ENCODE data around the gene GPR55. TPM values are rescaled to one million over a fixed set of nuclear protein-coding genes. Genes with fewer than 3 reads are reported as not detected.
A peak's percentile ranks its signal among the peaks of the same experiment; 100 is the strongest.

The GPR55 gene
- polyA plus RNA-seq, 1 donor from 2014 or later, result not detected

DNA sequence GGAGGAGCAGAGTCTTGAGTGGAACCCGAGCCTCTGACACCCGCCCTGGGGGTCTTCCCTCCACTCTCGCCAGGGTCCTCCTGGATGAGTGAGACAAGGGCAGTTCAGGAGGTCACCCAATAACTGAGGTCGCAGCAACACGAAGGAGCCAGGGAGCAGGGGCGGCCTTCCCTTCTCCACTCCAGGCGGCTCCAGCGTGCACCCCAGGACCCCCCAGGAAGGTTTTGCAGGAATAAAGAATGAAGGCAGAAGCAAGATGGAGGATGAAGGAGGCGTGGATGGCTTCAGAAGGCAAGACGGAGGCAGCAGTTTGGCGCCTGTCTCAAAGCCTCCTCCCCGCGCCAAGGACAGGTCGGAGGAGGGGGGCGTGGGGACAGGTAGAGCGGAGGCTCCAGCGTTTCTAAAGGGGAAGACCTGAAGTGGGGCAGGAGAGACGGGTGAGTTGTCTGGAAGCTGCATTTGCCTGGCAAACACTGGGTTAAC is 60.9 kb downstream of the GPR55 start:
- no peaks in the 10 kb centered on the region for H4K20me1 ChIP-seq (ENCODE audit: insufficient read depth)
- no peaks in the 10 kb centered on the region for H3K27me3 ChIP-seq (ENCODE audit: insufficient read depth, low read depth, low read length)
- no peaks in the 10 kb centered on the region for H3K9me2 ChIP-seq (ENCODE audit: insufficient read depth, low read length)
- peak overlapping the region; percentile 98 for H3K4me3 ChIP-seq (ENCODE audit: low read length)
- peak overlapping the region; percentile 94 for H3K9ac ChIP-seq (ENCODE audit: low read length)
- H3F3A ChIP-seq (ENCODE audit: insufficient read depth, low read length, poor library complexity, severe bottlenecking), result no peaks in the 10 kb centered on the region
- no peaks in the 10 kb centered on the region for H3K36me3 ChIP-seq (ENCODE audit: insufficient read depth, low read length)
- H2AFZ ChIP-seq (ENCODE audit: low read depth, low read length), result peak overlapping the region; percentile 40
- H3K79me2 ChIP-seq (replicated peaks; ENCODE audit: insufficient read depth, low read length), result peaks cover 36% of the 10 kb centered on the region
- peak overlapping the region; percentile 73 for H3K27ac ChIP-seq (ENCODE audit: low read length)
- H3K4me2 ChIP-seq (ENCODE audit: low read length), result peak overlapping the region; percentile 4
- TF ChIP-seq SMC3 (conservative IDR thresholded peaks at IDR 0.05; ENCODE audit: poor library complexity), result no peak
- no peak for TF ChIP-seq TAF1 (IDR thresholded peaks at IDR 0.05; ENCODE audit: low read depth)
- no peak for TF ChIP-seq EZH2 (IDR thresholded peaks at IDR 0.05; ENCODE audit: borderline replicate concordance, insufficient read depth, low read length, poor library complexity, severe bottlenecking)
- TF ChIP-seq CTCF (IDR thresholded peaks at IDR 0.05; ENCODE audit: poor library complexity, severe bottlenecking), result no peak
- H3K9me3 ChIP-seq (ENCODE audit: low read length), result no peaks in the 10 kb centered on the region

DNA sequence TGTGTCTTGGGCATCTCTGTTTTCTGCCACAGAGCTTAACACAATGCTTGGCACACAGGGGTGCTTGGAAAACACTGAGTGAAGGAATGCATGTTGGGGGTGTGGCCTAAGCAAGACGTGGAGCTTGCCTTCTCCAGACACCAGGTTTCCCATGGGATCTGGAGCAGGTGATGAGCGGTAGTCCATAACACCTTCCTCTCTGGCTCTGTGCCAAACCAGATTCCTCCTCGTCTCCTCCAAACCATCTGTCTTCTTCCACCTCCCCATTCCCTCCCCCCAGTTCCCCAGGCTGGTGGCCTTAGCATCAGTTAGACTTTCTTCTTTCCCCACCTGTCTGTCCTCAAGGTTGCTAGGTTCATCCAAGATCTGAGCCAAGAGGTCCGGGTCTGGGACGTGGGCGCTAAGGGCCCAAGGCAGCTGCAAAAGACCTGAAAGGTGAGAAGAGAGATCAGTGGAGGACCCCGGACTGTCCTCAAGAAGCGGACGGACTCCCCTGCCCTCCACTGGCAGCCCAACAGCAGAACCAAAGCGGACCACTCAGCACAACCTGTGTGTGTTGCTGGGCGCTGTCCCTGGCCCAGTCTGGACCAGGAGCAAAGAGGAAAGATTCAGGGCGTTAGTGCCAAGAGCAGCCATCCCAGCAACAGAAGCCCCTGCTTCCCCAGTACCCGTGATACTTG is 61.5 kb downstream of the GPR55 start:
- TF ChIP-seq RAD21 (conservative IDR thresholded peaks at IDR 0.05) (no peak), MXI1 (conservative IDR thresholded peaks at IDR 0.05; ENCODE audit: poor library complexity, severe bottlenecking) (no peak), POLR2AphosphoS5 (IDR thresholded peaks at IDR 0.05) (no peak), CTCF (IDR thresholded peaks at IDR 0.05; ENCODE audit: poor library complexity, severe bottlenecking) (no peak), TAF1 (IDR thresholded peaks at IDR 0.05; ENCODE audit: low read depth) (no peak), SMC3 (conservative IDR thresholded peaks at IDR 0.05; ENCODE audit: poor library complexity) (no peak), EZH2 (IDR thresholded peaks at IDR 0.05; ENCODE audit: borderline replicate concordance, insufficient read depth, low read length, poor library complexity, severe bottlenecking) (no peak), EP300 (conservative IDR thresholded peaks at IDR 0.05; ENCODE audit: poor library complexity, severe bottlenecking) (no peak)
- TF ChIP-seq, protein P1, sequence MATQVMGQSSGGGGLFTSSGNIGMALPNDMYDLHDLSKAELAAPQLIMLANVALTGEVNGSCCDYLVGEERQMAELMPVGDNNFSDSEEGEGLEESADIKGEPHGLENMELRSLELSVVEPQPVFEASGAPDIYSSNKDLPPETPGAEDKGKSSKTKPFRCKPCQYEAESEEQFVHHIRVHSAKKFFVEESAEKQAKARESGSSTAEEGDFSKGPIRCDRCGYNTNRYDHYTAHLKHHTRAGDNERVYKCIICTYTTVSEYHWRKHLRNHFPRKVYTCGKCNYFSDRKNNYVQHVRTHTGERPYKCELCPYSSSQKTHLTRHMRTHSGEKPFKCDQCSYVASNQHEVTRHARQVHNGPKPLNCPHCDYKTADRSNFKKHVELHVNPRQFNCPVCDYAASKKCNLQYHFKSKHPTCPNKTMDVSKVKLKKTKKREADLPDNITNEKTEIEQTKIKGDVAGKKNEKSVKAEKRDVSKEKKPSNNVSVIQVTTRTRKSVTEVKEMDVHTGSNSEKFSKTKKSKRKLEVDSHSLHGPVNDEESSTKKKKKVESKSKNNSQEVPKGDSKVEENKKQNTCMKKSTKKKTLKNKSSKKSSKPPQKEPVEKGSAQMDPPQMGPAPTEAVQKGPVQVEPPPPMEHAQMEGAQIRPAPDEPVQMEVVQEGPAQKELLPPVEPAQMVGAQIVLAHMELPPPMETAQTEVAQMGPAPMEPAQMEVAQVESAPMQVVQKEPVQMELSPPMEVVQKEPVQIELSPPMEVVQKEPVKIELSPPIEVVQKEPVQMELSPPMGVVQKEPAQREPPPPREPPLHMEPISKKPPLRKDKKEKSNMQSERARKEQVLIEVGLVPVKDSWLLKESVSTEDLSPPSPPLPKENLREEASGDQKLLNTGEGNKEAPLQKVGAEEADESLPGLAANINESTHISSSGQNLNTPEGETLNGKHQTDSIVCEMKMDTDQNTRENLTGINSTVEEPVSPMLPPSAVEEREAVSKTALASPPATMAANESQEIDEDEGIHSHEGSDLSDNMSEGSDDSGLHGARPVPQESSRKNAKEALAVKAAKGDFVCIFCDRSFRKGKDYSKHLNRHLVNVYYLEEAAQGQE (IDR thresholded peaks at IDR 0.05; ENCODE audit: borderline replicate concordance), result no peak
- Histone ChIP-seq H3K4me3 (ENCODE audit: low read length) (no peak overlapping the region), H3K9me3 (ENCODE audit: low read length) (no peaks in the 10 kb centered on the region), H3K27ac (ENCODE audit: low read length) (peak overlapping the region; percentile 73), H3K9me2 (ENCODE audit: insufficient read depth, low read length) (no peaks in the 10 kb centered on the region), H3K36me3 (ENCODE audit: insufficient read depth, low read length) (no peaks in the 10 kb centered on the region), H3K27me3 (ENCODE audit: insufficient read depth, low read depth, low read length) (no peaks in the 10 kb centered on the region), H2AFZ (ENCODE audit: low read depth, low read length) (no peak overlapping the region), H4K20me1 (ENCODE audit: insufficient read depth) (no peaks in the 10 kb centered on the region), H3K4me2 (ENCODE audit: low read length) (no peak overlapping the region), H3K79me2 (replicated peaks; ENCODE audit: insufficient read depth, low read length) (peaks cover 30% of the 10 kb centered on the region), H3K9ac (ENCODE audit: low read length) (peak overlapping the region; percentile 94), H3F3A (ENCODE audit: insufficient read depth, low read length, poor library complexity, severe bottlenecking) (no peaks in the 10 kb centered on the region)

Data from neural cell (in vitro differentiated cells).